Activated CD4-positive, alpha-beta T cell treated with anti-CD3 and anti-CD28 coated beads, Interleukin-2, amount 50 U/mL, for 48 hours (primary cell): Measurements from ENCODE around the gene MIEF1.

Source experiments
- DNase-seq, 2 experiments: peaks; one replicate each; pipeline ENCODE4 v3.0.0-alpha.2; 2020

The MIEF1 gene

GRCh38 chr22:39502109-39502788, at the start of gene MIEF1:
MIEF1 (plus strand) TSS chr22:39502290; CDS start chr22:39511295, 9,005 bp downstream.
- peak; percentile 96 to 97 for DNase-seq

GRCh38 chr22:39452740-39453040, 49.4 kb upstream of the MIEF1 start:
- DNase-seq, result no peak

- DNase-seq, result no peak
These were observed 48.2 kb upstream of the MIEF1 start for GRCh38 chr22:39453765-39454378.

GRCh38 chr22:39454385-39454871, 47.7 kb upstream of the MIEF1 start:
- DNase-seq, result no peak

- no peak for DNase-seq
These were observed 45.4 kb upstream of the MIEF1 start, which contains the start of gene MGAT3 for GRCh38 chr22:39456522-39457197. MGAT3 (plus strand) TSS chr22:39457012; CDS start chr22:39487348, 30,336 bp downstream.

- no peak for DNase-seq
These were observed 44.9 kb upstream of the MIEF1 start for GRCh38 chr22:39457198-39457555.

GRCh38 chr22:39457556-39458443, 44.3 kb upstream of the MIEF1 start:
- DNase-seq, result no peak

- no peak for DNase-seq
These were observed 43.5 kb upstream of the MIEF1 start for GRCh38 chr22:39458444-39459083.

- DNase-seq, result no peak
These were observed 42.4 kb upstream of the MIEF1 start for GRCh38 chr22:39459681-39460080.

GRCh38 chr22:39462443-39463221, 39.5 kb upstream of the MIEF1 start:
- no peak for DNase-seq

GRCh38 chr22:39463277-39463676, 38.8 kb upstream of the MIEF1 start:
- DNase-seq, result no peak

- DNase-seq, result no peak
These were observed 38.1 kb upstream of the MIEF1 start for GRCh38 chr22:39463931-39464390.

GRCh38 chr22:39466228-39467006, 35.7 kb upstream of the MIEF1 start:
- DNase-seq, result no peak

GRCh38 chr22:39467390-39467895, 34.6 kb upstream of the MIEF1 start:
- no peak for DNase-seq

GRCh38 chr22:39468487-39469325, 33.4 kb upstream of the MIEF1 start:
- no peak for DNase-seq

- DNase-seq, result no peak
These were observed 32.8 kb upstream of the MIEF1 start for GRCh38 chr22:39469326-39469680.

- no peak for DNase-seq
These were observed 32.2 kb upstream of the MIEF1 start for GRCh38 chr22:39469681-39470450.

- no peak for DNase-seq
These were observed 31.4 kb upstream of the MIEF1 start for GRCh38 chr22:39470451-39471291.
